Measurements from ENCODE around the gene ZNF519.
"Not testable (repeated sequence)": the region's sequence is repeated elsewhere in the genome, so short reads cannot be mapped to it uniquely, and the experiment has no call there.

Gene ZNF519

DNA sequence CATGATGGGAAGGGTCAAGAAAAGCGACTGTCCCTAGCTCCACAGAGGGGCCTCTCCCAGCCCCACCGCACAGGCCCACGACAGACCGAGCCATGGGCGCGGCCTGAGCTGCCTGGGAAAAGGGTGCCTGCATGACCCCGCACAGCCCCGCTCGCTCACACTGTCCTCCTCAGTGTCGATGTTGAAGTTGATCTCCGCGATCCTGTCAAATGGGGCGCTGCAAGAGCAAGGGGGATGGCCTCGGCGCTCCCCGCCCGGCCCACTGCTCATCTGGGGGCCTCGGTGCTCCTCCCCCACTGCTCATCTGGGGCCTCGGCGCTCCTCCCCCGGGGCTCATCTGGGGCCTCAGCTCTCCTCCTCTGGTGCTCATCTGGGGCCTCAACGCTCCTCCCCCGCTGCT, 14.5 kb upstream of the ZNF519 start:
- not testable (repeated sequence) for DNase-seq

GRCh38 chr18:14145581-14146338, 13.5 kb upstream of the ZNF519 start:
- not testable (repeated sequence) for DNase-seq

DNA sequence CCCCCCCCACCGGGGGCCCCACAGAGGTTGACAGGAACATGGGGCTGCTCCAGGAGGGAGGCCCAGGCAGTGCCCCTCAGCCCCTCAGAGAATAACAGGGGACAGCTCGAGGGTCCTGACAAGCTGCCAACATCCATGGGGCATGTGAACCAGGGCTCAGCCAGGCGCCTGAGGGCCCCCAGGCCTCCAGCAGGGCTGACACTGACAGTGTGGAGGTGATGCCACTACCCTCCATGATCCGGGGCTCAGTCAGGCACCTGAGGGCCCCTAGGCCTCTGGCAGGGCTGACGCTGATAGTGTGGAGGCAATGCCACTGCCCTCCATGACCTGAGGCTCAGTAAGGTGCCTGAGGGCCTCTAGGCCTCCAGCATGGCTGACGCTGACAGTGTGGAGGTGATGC, 12.8 kb upstream of the ZNF519 start:
- not testable (repeated sequence) for DNase-seq

- no peak for DNase-seq
These were observed 12.3 kb upstream of the ZNF519 start for GRCh38 chr18:14144628-14144895.

DNA sequence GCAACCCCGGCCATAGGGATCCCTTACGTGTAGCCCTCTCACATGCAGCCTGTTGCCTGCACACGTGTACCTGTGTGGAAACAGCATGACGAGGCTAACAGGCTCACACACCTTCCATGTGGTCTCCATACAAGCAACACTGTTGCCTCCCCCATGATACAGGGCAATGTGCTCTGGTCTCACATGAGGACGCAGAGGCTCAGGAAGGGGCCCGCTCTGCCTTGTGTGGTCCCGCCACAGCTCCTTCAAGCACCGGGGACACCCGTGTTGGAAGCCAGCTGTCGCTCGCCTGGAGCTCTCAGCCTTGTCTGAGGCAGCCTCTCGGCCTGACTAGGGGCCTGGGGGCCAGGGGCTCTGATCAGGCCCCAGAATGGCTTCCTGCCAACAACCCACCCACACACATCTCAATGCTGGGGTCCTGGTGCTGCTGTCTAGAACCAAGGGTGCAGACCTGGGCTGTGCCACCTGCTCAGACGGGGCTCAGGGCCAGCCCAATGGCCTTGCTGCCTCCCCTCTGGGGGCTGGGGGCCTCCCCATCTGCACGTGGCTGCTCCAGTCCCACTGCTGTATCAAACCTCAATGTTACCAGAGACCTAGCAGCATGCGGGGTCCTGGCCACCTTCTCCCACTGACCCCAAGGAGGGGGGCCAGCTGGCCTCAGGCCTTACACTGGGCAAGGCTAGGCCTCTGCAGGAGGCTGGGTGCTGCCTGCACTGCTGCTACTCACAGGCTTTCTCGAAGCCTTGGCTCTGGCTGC, 11.8 kb upstream of the ZNF519 start:
- DNase-seq = not testable (repeated sequence)

- not testable (repeated sequence) for DNase-seq
These were observed 11.2 kb upstream of the ZNF519 start for GRCh38 chr18:14143396-14143795.

- DNase-seq = not testable (repeated sequence)
These were observed 9.9 kb upstream of the ZNF519 start for GRCh38 chr18:14142177-14142576.

- not testable (repeated sequence) for DNase-seq
These were observed 7.3 kb upstream of the ZNF519 start for GRCh38 chr18:14139583-14139982.

DNA sequence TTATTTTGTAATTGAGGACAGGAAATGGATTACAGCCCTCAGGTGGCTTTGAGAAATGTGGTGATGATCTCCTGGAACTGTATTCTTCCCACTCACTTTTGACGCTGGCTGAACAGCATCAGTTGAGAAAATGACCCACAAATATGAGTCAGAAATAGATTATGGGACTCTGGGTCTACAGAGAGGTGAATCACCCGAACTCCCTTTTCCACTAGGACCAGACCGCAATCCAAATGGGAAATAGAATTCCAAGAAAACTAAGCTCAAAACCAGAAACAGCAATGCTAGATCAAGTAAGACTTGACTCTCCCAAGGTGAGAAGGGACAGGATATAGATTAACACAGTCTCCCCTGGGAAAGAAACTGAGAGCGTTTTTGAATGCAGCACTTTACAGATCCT, 5.7 kb upstream of the ZNF519 start:
- DNase-seq = not testable (repeated sequence)

GRCh38 chr18:14131696-14132270, 452 bp downstream of the ZNF519 start:
- DNase-seq = not testable (repeated sequence)

DNA sequence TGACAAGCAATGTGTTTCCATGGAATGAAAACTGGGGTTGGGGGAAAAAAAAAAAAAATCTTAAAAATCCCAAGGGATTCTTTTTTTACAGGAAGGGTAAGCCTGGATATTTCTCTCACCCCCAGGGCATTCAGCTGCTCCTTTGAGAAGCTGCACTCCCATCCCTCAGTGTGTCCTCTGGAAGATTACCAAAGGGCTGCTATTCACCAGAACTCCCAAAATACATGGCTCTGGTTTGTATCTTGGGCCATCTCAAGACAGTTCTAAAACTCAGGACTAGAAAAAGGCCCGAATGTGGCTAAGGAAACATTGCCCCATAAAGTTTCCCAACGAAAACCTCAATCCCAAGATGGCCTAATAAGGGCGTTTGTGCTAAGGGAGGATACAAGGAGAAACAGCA, 1.4 kb downstream of the ZNF519 start:
- DNase-seq = not testable (repeated sequence)

- no peak for DNase-seq
These were observed 7.5 kb downstream of the ZNF519 start for GRCh38 chr18:14124689-14125088.

GRCh38 chr18:14122097-14122496, 10.1 kb downstream of the ZNF519 start:
- no peak for DNase-seq

DNA sequence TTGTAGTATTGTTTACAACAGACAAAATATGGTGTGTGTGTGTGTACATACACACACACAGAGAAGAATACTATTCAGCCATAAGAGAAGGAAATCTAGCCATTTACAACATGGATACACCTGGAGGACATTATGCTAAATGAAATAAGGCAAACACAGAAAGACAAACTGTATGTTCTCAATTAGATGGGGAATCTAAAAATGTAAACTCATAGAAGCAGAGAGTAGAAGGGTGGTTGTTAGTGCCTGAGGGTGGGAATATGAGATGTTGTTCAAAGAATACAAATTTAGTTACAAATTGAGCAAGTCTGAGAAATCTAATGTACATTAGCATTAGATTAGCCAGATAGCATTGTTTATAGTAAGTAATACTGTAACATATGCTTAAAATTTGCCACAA, 11.3 kb downstream of the ZNF519 start:
- no peak for DNase-seq

- no peak for DNase-seq
These were observed 14.6 kb downstream of the ZNF519 start for GRCh38 chr18:14117606-14118005.

- no peak for DNase-seq
These were observed 25.3 kb downstream of the ZNF519 start for GRCh38 chr18:14106906-14107305.

DNA sequence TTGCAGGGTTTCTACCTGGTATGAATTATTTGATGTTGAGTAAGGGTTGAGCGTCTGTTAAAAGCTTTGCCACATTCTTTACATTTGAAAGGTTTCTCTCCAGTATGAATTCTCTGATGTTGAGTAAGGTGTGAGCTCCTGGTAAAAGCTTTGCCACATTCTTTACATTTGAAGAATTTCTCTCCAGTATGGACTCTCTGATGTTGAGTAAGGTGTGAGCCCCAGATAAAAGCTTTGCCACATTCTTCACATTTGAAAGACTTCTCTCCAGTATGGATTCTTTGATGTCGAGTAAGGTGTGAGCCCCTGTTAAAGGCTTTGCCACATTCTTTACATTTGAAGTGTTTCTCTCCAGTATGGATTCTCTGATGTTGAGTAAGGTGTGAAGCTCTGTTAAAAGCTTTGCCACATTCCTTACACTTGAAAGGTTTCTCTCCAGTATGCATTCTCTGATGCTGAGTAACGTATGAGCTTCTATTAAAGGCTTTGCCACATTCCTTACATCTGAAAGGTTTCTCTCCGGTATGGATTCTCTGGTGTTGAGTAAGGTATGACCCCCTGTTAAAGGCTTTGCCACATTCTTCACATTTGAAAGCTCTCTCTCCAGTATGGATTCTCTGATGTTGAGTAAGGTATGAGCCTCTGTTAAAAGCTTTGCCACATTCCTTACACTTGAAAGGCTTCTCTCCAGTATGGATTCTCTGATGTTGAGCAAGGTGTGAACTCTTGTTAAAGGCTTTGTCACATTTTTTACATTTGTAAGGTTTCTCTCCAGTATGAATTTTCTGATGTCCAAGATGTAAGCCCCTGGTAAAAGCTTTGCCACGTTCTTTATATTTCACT, 27.1 kb downstream of the ZNF519 start:
- no peak for DNase-seq

GRCh38 chr18:14104201-14104600, 28.0 kb downstream of the ZNF519 start:
- DNase-seq = no peak

GRCh38 chr18:14100503-14101286, 31.5 kb downstream of the ZNF519 start:
- DNase-seq = no peak

GRCh38 chr18:14098428-14098827, 33.8 kb downstream of the ZNF519 start:
- no peak for DNase-seq

DNA sequence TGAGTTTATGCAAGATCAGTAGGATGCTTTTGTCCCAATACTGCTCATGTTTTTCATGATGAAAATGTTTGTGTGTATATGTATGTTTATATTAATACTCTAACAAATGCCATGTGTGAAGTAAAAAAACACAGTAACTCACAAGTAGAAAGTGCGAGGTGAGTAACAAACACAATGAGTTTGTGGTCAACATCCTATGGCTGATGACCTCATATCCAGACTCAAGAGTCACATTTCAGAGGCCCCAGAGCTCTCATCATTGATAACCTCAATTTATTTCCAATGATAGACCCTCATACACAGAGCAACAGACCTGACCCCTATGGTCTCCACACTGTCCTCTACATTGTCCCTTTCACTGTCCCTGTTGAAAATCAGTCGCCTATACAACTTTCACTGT, 34.5 kb downstream of the ZNF519 start:
- DNase-seq = no peak

DNA sequence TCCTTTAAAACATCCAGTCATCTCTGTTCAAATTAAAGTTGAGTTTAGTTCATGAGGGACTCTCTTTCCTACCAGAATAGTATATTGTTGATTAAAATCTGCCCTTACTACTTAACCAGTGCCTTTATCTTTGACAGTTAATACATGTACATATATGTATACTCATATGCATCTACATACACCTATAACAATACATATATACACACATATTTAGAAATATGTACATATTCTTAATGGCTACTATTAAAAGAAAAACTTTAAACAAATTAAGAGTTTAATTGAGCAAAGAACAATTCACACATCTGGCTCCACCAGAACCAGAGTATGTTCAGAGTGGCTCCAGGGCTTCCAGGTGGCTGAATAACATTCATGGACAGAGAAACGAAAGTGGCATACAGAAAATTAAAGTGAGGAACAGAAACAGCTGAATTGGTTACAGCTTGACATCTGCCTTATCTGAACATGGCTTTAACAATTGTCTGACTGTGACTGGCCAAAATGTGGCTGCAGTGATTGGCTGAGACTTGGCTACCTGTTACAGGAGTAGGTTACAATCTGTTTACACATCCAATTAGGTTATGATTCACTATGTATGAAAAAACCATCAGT, 38.8 kb downstream of the ZNF519 start:
- no peak for DNase-seq
